ENCODE measurements around the gene ICAM4. TPM values are rescaled to one million over a fixed set of nuclear protein-coding genes. Genes with fewer than 3 reads are reported as not detected.

Gene ICAM4
- total RNA-seq, 1 experiment from 2014 or later = 2.0 TPM

GRCh38 chr19:10291554-10292205 is 4.9 kb downstream of the ICAM4 start:
- H3K27me3 Mint-ChIP-seq (ENCODE audit: low read depth) = peaks cover 98% of the 10 kb centered on the region
- H3K4me3 Mint-ChIP-seq = peak overlapping the region; percentile 82
- ATAC-seq = no peak
- ChIA-PET POLR2A (interaction anchor here (1.0 to 1.7 kb wide), 4 partner anchors 21 to 62 kb away, joined by 3 to 8 read pairs (median 5); partner anchors contain the start of gene ICAM1), CTCF (interaction anchor here (0.6 to 9.0 kb wide), 15 partner anchors 20 to 195 kb away, joined by 3 to 180 read pairs (median 4); partner anchors contain the start of genes CDC37, ICAM1, PDE4A and TYK2)
- DNase-seq (ENCODE audit: low spot score) = no peak
- H3K4me1 Mint-ChIP-seq = peaks cover 38% of the 10 kb centered on the region
- no peak for TF ChIP-seq NFE2L1 (CRISPR knock-in tag; IDR thresholded peaks at IDR 0.05)
- TF ChIP-seq ZNF263 (CRISPR knock-in tag; IDR thresholded peaks at IDR 0.05; ENCODE audit: low read depth) = peak; percentile 51; the same call in 1 of the 2 replicates
- no peak overlapping the region for H3K27ac Mint-ChIP-seq
- no peaks in the 10 kb centered on the region for H3K36me3 Mint-ChIP-seq
- no peaks in the 10 kb centered on the region for H3K9me3 Mint-ChIP-seq

GRCh38 chr19:10292206-10292788 is 5.5 kb downstream of the ICAM4 start:
- Mint-ChIP-seq H3K9me3 (no peaks in the 10 kb centered on the region), H3K4me1 (peaks cover 39% of the 10 kb centered on the region), H3K36me3 (no peaks in the 10 kb centered on the region), H3K4me3 (peak overlapping the region; percentile 82), H3K27ac (no peak overlapping the region), H3K27me3 (ENCODE audit: low read depth) (peaks cover 98% of the 10 kb centered on the region)
- ChIA-PET POLR2A (interaction anchor here (0.9 to 1.7 kb wide), 3 partner anchors 24 to 61 kb away, joined by 3 to 5 read pairs (median 5); no protein-coding TSS in a partner anchor), CTCF (interaction anchor here (0.6 to 9.0 kb wide), 10 partner anchors 16 to 132 kb away, joined by 3 to 180 read pairs (median 6); partner anchors contain the start of genes ICAM1 and PDE4A)
- peak; percentile 99 for DNase-seq (ENCODE audit: low spot score)
- ATAC-seq = peak; percentile 73
- TF ChIP-seq, protein P1, sequence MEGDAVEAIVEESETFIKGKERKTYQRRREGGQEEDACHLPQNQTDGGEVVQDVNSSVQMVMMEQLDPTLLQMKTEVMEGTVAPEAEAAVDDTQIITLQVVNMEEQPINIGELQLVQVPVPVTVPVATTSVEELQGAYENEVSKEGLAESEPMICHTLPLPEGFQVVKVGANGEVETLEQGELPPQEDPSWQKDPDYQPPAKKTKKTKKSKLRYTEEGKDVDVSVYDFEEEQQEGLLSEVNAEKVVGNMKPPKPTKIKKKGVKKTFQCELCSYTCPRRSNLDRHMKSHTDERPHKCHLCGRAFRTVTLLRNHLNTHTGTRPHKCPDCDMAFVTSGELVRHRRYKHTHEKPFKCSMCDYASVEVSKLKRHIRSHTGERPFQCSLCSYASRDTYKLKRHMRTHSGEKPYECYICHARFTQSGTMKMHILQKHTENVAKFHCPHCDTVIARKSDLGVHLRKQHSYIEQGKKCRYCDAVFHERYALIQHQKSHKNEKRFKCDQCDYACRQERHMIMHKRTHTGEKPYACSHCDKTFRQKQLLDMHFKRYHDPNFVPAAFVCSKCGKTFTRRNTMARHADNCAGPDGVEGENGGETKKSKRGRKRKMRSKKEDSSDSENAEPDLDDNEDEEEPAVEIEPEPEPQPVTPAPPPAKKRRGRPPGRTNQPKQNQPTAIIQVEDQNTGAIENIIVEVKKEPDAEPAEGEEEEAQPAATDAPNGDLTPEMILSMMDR (IDR thresholded peaks at IDR 0.05) = no peak
- TF ChIP-seq, protein P2, sequence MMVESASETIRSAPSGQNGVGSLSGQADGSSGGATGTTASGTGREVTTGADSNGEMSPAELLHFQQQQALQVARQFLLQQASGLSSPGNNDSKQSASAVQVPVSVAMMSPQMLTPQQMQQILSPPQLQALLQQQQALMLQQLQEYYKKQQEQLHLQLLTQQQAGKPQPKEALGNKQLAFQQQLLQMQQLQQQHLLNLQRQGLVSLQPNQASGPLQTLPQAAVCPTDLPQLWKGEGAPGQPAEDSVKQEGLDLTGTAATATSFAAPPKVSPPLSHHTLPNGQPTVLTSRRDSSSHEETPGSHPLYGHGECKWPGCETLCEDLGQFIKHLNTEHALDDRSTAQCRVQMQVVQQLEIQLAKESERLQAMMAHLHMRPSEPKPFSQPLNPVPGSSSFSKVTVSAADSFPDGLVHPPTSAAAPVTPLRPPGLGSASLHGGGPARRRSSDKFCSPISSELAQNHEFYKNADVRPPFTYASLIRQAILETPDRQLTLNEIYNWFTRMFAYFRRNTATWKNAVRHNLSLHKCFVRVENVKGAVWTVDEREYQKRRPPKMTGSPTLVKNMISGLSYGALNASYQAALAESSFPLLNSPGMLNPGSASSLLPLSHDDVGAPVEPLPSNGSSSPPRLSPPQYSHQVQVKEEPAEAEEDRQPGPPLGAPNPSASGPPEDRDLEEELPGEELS (CRISPR knock-in tag; IDR thresholded peaks at IDR 0.05) = peak; percentile 40; the same call in 1 of the 2 replicates
- TF ChIP-seq SP1 (CRISPR knock-in tag; conservative IDR thresholded peaks at IDR 0.05) = peak; percentile 88

DNA sequence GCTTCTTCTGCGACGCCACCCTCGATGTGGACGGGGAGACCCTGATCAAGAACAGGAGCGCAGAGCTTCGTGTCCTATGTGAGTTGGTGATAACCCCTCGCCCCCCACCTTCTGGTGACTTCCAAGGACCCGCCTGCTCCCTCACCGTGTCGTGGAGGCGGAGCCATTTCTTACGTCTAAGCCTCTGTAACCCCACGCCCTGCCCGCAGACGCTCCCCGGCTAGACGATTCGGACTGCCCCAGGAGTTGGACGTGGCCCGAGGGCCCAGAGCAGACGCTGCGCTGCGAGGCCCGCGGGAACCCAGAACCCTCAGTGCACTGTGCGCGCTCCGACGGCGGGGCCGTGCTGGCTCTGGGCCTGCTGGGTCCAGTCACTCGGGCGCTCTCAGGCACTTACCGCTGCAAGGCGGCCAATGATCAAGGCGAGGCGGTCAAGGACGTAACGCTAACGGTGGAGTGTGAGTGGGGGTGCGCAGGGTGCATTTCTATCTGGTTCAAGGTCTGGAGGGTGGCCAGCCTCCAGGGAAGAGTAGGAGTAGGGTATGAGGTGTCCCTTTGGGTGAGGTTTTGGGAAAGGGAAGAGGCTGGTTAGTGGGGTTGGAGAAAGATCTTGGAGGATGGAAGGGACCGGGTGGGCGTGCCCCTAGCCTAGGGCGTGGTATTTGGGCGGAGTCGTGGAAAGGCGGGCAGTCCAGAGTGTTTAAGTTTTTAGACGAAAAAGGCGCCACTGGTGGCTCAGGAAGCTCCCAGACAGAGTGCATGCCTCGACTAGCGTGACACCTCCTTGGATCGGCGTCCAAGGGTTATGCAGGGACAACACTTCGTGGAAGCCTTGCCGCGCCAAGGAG is 6.3 kb downstream of the ICAM4 start:
- CTCF ChIA-PET = interaction anchor here (0.6 to 9.0 kb wide), 9 partner anchors 17 to 131 kb away, joined by 3 to 180 read pairs (median 4); partner anchors contain the start of gene ICAM1
- peak; percentile 57 for DNase-seq (ENCODE audit: low spot score)
- Mint-ChIP-seq H3K4me1 (peaks cover 33% of the 10 kb centered on the region), H3K36me3 (no peaks in the 10 kb centered on the region), H3K27me3 (ENCODE audit: low read depth) (peaks cover 98% of the 10 kb centered on the region), H3K27ac (no peak overlapping the region; the same call in 1 of the 2 replicates), H3K9me3 (no peaks in the 10 kb centered on the region), H3K4me3 (peak overlapping the region; percentile 82)
- ATAC-seq = no peak
- no peak for TF ChIP-seq TEAD1 (CRISPR knock-in tag; IDR thresholded peaks at IDR 0.05)
- TF ChIP-seq, protein P3, sequence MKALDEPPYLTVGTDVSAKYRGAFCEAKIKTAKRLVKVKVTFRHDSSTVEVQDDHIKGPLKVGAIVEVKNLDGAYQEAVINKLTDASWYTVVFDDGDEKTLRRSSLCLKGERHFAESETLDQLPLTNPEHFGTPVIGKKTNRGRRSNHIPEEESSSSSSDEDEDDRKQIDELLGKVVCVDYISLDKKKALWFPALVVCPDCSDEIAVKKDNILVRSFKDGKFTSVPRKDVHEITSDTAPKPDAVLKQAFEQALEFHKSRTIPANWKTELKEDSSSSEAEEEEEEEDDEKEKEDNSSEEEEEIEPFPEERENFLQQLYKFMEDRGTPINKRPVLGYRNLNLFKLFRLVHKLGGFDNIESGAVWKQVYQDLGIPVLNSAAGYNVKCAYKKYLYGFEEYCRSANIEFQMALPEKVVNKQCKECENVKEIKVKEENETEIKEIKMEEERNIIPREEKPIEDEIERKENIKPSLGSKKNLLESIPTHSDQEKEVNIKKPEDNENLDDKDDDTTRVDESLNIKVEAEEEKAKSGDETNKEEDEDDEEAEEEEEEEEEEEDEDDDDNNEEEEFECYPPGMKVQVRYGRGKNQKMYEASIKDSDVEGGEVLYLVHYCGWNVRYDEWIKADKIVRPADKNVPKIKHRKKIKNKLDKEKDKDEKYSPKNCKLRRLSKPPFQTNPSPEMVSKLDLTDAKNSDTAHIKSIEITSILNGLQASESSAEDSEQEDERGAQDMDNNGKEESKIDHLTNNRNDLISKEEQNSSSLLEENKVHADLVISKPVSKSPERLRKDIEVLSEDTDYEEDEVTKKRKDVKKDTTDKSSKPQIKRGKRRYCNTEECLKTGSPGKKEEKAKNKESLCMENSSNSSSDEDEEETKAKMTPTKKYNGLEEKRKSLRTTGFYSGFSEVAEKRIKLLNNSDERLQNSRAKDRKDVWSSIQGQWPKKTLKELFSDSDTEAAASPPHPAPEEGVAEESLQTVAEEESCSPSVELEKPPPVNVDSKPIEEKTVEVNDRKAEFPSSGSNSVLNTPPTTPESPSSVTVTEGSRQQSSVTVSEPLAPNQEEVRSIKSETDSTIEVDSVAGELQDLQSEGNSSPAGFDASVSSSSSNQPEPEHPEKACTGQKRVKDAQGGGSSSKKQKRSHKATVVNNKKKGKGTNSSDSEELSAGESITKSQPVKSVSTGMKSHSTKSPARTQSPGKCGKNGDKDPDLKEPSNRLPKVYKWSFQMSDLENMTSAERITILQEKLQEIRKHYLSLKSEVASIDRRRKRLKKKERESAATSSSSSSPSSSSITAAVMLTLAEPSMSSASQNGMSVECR (CRISPR knock-in tag; IDR thresholded peaks at IDR 0.05; ENCODE audit: borderline replicate concordance) = no peak
- POLR2A ChIA-PET = interaction anchor here (0.9 kb wide), 1 partner anchor 24 kb away, joined by 3 read pairs; no protein-coding TSS in a partner anchor
